NCI-H187 treated with DMSO at 0.1 percent for 48 hours (cell line): Measurements from ENCODE around the gene GNG7.

Source experiments
- DNase-seq: peaks from one replicate; lab custom pipeline; 2025; lab: John Stamatoyannopoulos, UW

GNG7 gene

DNA sequence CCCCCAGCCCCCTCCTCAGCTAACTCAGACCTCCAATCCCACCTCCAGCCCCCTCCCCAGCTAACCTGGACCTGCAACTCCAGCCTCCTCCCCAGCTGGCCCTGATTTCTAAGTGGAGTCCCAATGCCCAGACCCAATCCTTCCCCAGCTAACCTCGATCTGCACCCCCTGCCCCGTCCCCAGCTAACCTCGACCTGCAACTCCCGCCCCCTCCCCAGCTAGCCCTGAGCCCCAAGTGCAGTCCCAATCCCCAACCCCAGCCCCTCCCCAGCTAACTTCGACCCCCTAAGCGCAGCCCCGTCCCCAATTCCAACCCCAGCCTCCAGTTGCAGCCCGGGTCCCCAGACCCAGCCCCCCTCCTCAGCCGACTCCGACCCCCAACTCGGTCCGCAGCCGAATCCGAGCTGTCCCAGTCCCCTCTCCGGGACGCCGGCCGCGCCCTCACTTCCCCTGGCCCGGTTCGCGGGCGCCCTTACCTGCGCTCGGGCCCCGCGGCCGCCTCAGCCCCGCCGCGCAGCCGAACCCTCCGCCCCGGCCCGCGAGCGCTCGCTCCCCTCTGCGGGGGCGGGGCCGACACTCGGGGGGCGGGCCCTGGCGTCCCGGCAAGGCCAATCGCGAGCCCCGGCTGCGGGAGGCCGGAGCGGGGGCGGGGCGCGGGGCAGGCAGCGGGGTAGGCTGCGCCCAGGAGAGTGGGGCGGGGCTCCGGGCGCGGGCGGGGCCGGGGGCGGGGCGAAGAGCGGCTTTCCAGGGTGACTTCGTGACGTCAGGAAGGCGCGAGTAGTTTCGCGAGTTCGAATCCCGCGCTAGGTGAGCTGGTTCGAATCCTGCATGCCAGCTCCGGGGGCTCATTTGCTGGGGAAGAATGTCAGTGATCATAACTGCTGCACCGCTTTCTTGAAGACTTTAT is at the start of gene GNG7:
TSS of gene GNG7 (minus strand) at position 525 of the 907 bp plus-strand sequence. CDS start 182,006 bp downstream, outside the sequence.
- no peak for DNase-seq

DNA sequence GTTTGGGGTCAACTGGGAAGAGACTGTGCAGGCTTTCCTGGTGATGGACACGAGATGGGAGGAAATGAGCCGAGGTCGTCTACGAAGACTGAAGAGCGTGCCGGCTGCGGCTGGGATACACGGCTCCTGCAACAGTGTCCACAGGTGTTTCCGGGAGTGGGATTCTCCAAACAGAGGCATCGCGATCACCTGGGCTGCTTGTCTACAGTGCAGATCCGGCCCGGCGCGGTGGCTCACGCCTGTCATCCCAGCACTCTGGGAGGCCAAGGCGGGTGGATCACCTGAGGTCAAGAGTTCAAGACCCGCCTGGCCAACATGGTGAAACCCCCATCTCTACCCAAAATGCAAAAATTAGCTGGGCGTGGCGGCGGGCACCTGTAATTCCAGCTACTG is 48.9 kb upstream of the GNG7 start:
- DNase-seq, result no peak

DNA sequence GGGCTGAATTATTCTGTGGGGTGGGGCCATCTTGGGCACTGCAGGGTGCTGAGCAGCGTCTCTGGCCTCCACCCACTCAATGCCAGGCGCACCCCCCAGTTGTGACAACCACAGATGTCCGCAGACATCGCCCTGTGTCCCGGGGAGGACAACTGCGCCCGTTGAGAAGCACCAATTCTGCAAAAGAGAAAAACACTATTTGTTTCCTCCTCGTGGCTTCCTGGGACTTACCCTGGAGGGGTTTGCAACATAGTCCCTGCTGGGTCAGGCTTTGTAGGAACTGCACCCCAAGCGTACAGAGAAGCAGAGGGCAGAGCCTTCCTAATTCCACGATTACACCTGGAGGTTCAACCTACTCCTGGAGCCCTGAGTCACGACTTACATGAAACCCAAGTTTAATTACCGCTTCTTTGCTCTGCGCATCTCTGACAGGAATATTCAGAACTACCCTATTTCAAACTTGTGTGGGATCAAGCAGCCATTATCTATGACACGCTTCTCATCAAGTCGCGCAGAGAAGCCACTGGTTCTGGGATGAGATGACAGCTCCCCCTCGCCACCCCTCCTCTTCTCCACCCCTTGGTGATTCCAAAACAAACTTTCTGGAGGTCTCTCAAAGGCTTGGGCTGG is 48.4 kb upstream of the GNG7 start:
- DNase-seq, result no peak

DNA sequence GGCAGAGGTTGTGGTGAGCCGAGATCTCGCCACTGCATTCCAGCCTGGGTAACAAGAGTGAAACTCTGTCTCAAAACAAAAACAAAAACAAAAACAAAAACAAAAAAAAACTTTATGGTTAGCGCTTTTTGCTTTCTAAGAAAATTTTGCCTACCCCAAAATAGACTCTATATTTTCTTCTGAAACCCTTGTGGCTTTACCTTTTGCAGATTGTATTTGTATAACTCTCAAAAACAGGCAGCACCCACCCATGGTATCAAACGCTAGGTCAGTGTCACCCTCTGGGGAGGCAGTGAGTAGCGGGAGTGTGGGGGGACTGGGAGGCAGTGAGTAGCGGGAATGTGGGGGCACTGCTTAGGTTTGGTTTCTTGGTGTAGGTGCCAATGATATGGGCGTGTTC is 44.9 kb upstream of the GNG7 start:
- DNase-seq, result no peak

DNA sequence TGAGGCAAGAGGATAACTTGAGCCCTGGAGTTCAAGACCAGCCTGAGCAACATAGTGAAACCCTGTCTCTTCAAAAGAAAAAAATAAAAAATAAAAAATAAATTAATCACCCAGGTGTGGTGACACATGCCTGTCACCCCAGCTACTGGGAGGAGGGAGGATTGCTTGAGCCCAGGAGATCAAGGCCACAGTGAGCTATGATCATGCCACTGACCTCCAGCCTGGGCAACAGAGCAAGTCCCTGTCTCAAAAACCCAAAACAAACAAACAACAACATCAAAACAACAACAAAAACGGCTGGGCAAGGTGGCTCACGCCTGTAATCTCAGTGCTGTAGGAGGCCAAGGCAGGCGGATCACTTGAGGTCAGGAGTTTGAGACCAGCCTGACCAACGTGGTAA is 41.6 kb upstream of the GNG7 start:
- DNase-seq, result no peak

DNA sequence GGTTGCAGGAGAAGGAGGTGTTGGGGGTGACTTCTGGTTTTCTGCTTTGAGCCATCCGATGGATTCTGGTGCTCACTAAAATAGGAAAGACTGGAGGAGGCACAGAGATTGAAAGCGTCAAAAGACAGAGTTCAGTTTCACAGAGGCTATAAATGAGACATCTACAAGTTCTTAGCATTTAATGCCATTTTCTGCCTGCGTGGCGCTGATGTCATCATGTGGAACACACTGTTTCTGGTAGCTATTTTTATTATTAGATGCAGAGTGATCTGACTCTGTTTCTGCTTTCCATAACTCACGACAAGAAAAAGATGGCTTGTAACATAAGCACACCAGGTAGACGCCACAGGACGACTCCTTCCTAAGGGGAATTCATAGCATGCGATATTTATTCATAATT is 40.6 kb upstream of the GNG7 start:
- no peak for DNase-seq

GRCh38 chr19:2740314-2740656 is 37.8 kb upstream of the GNG7 start:
- no peak for DNase-seq

- DNase-seq, result peak; percentile 87
These were observed 37.3 kb upstream of the GNG7 start, which contains the start of gene SLC39A3 for GRCh38 chr19:2739602-2740313. TSS of gene SLC39A3 (minus strand) at chr19:2740017. CDS start at chr19:2737257, 2,760 bp downstream.

DNA sequence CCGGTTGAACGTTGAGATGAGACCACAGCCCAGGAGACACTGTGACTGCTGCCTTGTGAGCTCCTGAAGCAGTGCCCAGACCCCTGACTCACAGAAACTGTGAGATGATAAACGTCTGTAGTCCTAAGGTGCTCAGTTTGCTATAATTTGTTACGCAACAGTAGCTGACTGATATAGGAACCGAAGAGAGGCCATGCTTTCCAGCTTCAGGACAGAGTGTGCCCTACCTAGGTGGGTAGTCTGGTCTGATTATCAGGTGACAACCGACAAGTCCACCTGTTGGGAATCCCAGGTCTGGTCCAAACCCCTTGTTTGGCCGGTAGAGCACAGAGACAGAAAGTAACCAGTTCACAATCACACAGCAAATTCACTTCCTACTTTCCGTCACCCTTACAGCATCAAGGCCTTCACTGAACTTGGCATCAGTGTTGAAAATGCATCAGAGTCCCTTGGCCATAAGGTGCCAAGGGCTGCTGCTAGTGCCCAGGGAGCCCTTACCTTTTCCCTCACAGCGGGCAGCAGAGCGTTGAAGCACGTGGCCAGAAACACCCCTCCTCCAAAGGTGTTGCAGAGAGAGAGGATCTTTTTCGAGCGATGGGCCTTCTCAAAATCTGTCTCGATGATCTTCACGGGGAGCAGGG is 34.2 kb upstream of the GNG7 start:
- DNase-seq, result no peak

DNA sequence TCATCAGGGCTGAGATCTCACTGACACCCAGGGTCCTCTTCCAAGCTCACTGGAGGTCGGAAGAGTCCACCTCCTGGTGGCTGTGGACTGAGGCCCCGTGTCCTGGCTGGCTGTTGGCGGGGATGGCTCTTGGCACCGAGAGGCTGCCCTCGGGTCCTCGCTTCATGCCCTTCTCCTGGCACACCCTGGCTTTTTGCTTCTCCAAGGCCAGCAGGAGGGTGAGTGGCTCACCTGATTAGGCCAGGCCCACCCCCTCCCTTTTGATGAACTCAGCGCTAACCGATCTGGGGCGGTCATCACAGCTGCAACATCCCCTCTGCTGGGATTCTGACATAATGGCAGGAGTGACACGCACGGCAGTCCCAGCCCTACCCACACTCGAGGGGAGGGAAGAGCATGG is 32.9 kb upstream of the GNG7 start:
- no peak for DNase-seq

DNA sequence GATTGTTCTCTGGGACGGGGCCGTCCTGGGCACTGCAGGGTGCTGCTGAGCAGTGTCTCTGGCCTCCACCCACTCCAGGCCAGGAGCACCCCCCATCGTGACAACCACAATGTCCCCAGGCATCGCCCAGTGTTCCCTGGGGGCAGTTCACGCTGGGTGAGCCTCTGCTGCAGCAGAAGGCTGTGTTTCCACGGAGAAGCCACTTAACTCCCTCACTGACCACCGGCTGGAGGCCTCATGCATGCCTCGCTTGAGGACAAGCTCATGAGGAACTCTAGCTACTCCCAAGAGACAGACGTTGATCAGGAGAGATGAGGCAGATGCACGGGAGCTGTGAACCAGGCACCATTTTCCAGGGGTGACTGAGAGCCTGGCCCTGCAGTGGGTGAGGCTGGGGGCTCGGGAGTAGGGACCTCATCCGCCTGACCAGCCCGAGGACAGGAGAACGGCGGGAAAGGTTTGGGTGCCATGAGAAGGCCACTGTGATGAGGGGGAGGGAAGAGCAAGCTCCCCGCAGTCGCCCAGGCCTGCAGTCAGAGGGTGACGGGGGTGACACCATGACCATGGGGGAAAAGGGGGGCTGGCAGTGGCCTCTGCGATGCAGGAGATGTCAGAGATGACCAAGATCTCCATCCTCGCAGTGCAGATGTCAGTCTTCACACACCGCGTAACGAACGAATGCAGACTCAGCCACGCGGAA is 32.2 kb upstream of the GNG7 start:
- DNase-seq, result no peak

- no peak for DNase-seq
These were observed 31.6 kb upstream of the GNG7 start for GRCh38 chr19:2733930-2734588.

DNA sequence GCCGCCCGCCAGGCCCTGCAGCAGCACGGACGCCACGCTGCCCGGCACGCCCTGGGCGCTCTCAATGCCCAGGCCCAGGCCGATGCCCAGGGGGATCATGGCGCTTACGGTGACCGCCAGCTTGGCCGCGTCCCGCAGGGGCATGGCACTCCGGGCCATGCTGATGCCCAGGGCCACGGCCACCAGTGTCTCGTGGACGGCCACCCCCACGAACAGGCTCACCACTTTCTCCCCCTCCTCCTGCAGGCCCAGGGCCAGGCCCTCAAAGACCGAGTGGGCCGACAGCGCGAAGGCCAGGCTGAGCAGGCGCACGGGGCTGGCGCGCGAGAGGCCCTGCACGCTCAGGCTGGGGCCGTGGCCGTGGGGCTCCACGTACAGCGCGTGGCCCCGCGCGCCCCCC is 30.4 kb upstream of the GNG7 start:
- DNase-seq, result no peak

GRCh38 chr19:2732157-2732725 is 29.7 kb upstream of the GNG7 start:
- DNase-seq, result no peak

DNA sequence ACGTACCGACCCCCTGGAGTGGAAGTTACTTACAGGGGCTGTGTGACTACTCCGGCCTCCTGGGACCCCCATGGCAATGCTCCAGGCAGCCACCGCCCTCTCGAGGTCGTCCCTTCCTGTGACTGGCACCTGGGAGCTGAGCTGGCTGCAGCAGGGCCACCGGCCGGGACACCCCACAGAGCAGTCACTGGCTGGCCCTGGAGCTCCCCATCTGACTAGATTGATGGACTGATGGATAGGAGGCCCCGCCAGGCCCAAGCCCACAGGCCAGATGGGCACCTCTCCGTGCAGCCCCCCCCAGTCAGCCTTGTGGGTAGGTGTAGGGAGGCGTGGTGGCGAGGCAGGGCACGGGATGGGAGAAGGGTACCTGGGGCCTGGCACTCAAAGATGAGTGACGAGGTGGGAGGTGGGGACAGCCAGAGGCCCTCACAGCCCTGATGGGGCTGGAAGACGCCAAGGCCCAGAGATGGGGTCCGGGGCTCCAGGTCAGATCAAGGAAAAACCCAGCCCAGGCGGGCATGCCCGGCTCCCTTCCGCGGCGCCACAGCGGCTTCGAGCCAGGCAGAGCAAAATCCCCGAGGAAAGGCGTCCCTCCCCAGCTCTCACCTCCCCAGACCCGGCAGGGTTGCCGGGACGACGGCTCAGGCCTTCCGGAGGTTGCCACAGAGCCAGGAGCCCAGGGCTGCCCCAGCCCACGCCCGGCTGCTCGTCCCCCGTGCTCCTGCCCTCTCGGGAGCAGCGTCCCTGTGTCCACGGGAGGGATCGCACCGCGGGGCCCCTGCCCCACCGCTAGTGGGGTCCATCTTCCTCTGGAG is 28.9 kb upstream of the GNG7 start:
- no peak for DNase-seq

DNA sequence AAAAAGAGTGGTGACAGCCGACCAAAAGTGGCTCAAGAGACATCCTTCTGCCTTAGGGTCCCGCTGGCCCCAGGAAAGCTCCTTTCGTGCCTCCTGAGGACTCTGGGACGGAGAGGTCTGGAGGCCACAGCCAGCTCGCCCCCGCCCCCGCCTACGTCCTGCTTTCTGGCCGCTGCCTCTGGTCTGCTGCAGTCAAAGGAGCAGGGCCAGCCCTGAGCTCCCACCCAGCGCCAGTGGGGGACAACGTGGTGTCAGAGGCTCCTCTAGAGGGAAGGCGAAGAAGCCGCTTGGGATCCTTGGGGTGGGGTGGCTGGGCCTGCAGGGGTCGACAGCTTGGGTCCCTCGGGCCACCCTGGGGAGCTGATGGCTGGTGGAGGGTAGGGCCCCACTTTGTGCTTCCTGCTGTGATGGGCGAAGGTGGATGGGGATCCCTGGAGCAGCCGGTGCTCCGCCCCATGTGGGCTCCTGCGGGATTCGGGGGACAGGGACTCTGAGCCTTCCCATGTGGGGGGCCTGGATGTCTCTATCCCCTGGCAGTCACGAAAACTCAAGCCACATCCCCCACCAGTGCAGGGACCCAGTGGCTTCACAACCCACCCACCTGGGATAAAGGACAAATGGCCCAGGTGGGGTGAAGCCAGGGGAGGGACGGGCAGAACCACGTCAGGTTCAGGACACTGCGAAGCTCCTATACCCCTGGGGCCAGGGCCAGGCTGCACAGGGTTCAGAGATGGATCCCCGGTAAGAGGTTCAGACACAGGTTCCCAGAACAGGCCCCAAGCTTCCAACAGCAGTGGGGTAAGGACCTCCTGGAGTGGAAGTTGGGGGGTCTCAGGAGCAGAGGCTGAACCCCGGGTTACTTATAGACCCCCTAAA is 27.7 kb upstream of the GNG7 start:
- no peak for DNase-seq

- no peak for DNase-seq
These were observed 26.4 kb upstream of the GNG7 start for GRCh38 chr19:2728783-2729387.

DNA sequence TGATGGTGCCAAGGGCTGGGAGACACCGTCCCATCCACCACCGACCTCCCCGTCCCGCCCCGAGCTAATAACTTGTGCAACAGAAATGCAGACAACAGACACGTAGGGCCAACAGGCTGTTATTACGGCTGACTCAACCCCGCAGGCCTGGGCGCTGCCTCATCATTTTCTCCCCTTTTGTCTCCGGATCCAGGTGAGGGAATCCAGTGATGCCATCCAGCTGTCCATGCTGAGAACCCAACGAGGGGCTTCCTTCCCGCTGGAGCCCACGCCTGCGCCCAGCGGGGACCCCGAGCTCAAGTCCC is 25.1 kb upstream of the GNG7 start:
- DNase-seq, result no peak
